ENCODE measurements around the gene RBM33. TPM values are rescaled to one million over a fixed set of nuclear protein-coding genes. Genes with fewer than 3 reads are reported as not detected.

Gene RBM33
- total and polyA plus RNA-seq, 10 of the 15 experiments (the other 5 are each of a cell fraction or from before 2014, with no cell fraction given): 4.7 to 67.2 (median 24.3) TPM

- TF ChIP-seq RUNX3 (IDR thresholded peaks at IDR 0.05; ENCODE audit: low read length) (peak; percentile 31; the same call in 1 of the 2 replicates), IRF4 (IDR thresholded peaks at IDR 0.05; ENCODE audit: low read depth, low read length) (peak; percentile 75), ETV6 (conservative IDR thresholded peaks at IDR 0.05 in 1 of 2, IDR thresholded peaks at IDR 0.05 in 1 of 2; ENCODE audit: borderline replicate concordance in 1 of 2, low read depth in 1 of 2) (peak in 1 of 2 experiments; percentile 65; a peak in 2 of 4 replicates), KDM1A (IDR thresholded peaks at IDR 0.05; ENCODE audit: borderline replicate concordance) (no peak), EED (IDR thresholded peaks at IDR 0.05; ENCODE audit: low read depth) (peak; percentile 90), SKIL (IDR thresholded peaks at IDR 0.05; ENCODE audit: low read depth, poor library complexity, severe bottlenecking) (no peak), CEBPB (IDR thresholded peaks at IDR 0.05; ENCODE audit: borderline replicate concordance in 1 of 2, low read depth in 2 of 2, low read length in 2 of 2) (peak in 1 of 2 experiments; percentile 54; a peak in 1 of 4 replicates), NKRF (conservative IDR thresholded peaks at IDR 0.05) (no peak), RCOR1 (conservative IDR thresholded peaks at IDR 0.05; ENCODE audit: low read depth, low read length) (no peak), E2F4 (IDR thresholded peaks at IDR 0.05; ENCODE audit: low read depth, low read length) (no peak), POLR2AphosphoS2 (IDR thresholded peaks at IDR 0.05; ENCODE audit: low read depth, low read length) (no peak), MTA2 (IDR thresholded peaks at IDR 0.05; ENCODE audit: low read depth) (no peak), BRCA1 (IDR thresholded peaks at IDR 0.05; ENCODE audit: low read depth, low read length) (no peak), SMAD1 (IDR thresholded peaks at IDR 0.05; ENCODE audit: low read depth, partially characterized antibody) (no peak), FOXK2 (IDR thresholded peaks at IDR 0.05) (no peak)
- TF ChIP-seq, protein P1, sequence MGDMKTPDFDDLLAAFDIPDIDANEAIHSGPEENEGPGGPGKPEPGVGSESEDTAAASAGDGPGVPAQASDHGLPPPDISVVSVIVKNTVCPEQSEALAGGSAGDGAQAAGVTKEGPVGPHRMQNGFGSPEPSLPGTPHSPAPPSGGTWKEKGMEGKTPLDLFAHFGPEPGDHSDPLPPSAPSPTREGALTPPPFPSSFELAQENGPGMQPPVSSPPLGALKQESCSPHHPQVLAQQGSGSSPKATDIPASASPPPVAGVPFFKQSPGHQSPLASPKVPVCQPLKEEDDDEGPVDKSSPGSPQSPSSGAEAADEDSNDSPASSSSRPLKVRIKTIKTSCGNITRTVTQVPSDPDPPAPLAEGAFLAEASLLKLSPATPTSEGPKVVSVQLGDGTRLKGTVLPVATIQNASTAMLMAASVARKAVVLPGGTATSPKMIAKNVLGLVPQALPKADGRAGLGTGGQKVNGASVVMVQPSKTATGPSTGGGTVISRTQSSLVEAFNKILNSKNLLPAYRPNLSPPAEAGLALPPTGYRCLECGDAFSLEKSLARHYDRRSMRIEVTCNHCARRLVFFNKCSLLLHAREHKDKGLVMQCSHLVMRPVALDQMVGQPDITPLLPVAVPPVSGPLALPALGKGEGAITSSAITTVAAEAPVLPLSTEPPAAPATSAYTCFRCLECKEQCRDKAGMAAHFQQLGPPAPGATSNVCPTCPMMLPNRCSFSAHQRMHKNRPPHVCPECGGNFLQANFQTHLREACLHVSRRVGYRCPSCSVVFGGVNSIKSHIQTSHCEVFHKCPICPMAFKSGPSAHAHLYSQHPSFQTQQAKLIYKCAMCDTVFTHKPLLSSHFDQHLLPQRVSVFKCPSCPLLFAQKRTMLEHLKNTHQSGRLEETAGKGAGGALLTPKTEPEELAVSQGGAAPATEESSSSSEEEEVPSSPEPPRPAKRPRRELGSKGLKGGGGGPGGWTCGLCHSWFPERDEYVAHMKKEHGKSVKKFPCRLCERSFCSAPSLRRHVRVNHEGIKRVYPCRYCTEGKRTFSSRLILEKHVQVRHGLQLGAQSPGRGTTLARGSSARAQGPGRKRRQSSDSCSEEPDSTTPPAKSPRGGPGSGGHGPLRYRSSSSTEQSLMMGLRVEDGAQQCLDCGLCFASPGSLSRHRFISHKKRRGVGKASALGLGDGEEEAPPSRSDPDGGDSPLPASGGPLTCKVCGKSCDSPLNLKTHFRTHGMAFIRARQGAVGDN (IDR thresholded peaks at IDR 0.05): no peak
Measured at GRCh38 chr7:155741082-155741481, 96.6 kb downstream of the RBM33 start (continued).
